Activated CD4-positive, alpha-beta T cell treated with anti-CD3 and anti-CD28 coated beads, Interleukin-10, Interleukin-2, amounts not matched to agents 100 ng/mL and 50 ng/mL, durations not matched to agents 16 hours and 8 hours (primary cell): ENCODE data around the gene PRAC2.
A peak's percentile ranks its signal among the peaks of the same experiment; 100 is the strongest.

ENCODE experiments used
- DNase-seq: peaks from one replicate; pipeline ENCODE4 v3.0.0-alpha.2; 2020

PRAC2 gene

GRCh38 chr17:48720266-48721008 lies 2.5 kb upstream of the PRAC2 start:
- DNase-seq, result no peak

GRCh38 chr17:48721009-48721402 lies 2.0 kb upstream of the PRAC2 start:
- DNase-seq, result no peak

- DNase-seq, result no peak
These were observed 631 bp upstream of the PRAC2 start, which contains the start of gene PRAC1 for GRCh38 chr17:48722201-48722907. TSS of gene PRAC1 (minus strand) at chr17:48722518. CDS start at chr17:48722392, 126 bp downstream.

- peak; percentile 16 for DNase-seq
These were observed 652 bp downstream of the PRAC2 start for GRCh38 chr17:48723423-48724250.

- peak; percentile 82 for DNase-seq
These were observed 1.4 kb downstream of the PRAC2 start for GRCh38 chr17:48724251-48725003.

- no peak for DNase-seq
These were observed 2.0 kb downstream of the PRAC2 start for GRCh38 chr17:48725004-48725287.

- no peak for DNase-seq
These were observed 2.5 kb downstream of the PRAC2 start for GRCh38 chr17:48725288-48726064.

- no peak for DNase-seq
These were observed 3.3 kb downstream of the PRAC2 start for GRCh38 chr17:48726114-48726915.

GRCh38 chr17:48726916-48727286 lies 3.9 kb downstream of the PRAC2 start:
- DNase-seq, result no peak

GRCh38 chr17:48727415-48728175 lies 4.6 kb downstream of the PRAC2 start:
- DNase-seq, result no peak

GRCh38 chr17:48728232-48729231 lies 5.5 kb downstream of the PRAC2 start, which contains the start of gene HOXB13:
TSS of gene HOXB13 (minus strand) at chr17:48728750. CDS start at chr17:48728593, 157 bp downstream.
- DNase-seq, result peak; percentile 59

GRCh38 chr17:48729335-48730239 lies 6.6 kb downstream of the PRAC2 start:
- no peak for DNase-seq

- no peak for DNase-seq
These were observed 7.2 kb downstream of the PRAC2 start for GRCh38 chr17:48730240-48730550.

GRCh38 chr17:48731355-48731754 lies 8.4 kb downstream of the PRAC2 start:
- no peak for DNase-seq

GRCh38 chr17:48732688-48733629 lies 10.0 kb downstream of the PRAC2 start:
- no peak for DNase-seq

GRCh38 chr17:48733632-48734328 lies 10.8 kb downstream of the PRAC2 start:
- DNase-seq, result no peak
